Measurements from ENCODE around the gene DRC1. TPM values are rescaled to one million over a fixed set of nuclear protein-coding genes. Genes with fewer than 3 reads are reported as not detected.

Gene DRC1
- total RNA-seq, 2 experiments from 2014 or later, result not detected

DNA sequence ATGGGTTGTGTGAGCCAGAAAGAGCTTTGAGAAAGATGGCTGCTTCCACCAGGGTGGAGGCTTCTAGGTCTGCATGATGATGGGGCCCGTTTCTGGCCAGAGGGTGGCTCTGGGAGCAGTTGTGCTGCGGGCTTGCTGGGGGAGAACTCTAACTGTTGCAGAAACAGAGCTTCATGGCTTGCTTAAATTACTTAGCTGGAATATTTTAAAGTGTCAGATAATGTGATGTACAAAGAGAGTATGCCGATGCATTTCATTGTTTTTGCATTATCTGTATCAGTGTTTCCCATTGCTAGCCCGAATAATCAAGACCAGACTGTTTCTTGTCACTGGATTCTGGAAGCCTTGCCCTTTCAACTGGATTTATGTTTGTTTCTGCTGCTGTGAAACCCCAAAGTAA is 6.3 kb upstream of the DRC1 start:
- ChIA-PET POLR2A (interaction anchor here (0.5 kb wide), 1 partner anchor 47 kb away, joined by 3 read pairs; no protein-coding TSS in a partner anchor), CTCF (no interaction called here)

DNA sequence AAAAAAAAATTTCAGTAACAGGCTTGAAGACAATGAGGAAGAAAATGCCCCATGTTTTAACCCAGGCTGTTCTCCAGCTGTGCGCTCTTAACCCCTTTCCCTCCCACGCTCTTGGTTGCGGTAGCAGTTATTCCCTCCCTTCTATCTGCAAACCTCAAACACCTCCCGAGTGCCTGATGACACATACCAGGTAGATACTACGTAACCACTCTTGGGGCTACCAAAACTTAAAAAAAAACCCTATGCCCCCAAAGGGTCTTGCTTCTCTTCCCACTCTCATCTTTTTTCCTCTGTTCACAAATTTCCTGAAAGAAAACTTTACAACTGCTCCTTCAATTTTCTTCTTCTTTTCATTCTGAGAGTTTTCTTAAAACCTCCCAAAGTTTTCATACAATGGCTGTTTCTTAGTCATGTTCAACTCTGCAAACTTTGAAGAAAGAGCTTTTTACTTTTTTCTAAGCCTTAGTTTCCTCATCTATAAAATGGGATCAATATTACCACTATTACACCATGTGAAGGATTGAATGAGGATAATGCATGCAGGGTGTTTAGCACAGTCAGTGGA is 4.9 kb upstream of the DRC1 start:
- CTCF ChIA-PET, result no interaction called here

DNA sequence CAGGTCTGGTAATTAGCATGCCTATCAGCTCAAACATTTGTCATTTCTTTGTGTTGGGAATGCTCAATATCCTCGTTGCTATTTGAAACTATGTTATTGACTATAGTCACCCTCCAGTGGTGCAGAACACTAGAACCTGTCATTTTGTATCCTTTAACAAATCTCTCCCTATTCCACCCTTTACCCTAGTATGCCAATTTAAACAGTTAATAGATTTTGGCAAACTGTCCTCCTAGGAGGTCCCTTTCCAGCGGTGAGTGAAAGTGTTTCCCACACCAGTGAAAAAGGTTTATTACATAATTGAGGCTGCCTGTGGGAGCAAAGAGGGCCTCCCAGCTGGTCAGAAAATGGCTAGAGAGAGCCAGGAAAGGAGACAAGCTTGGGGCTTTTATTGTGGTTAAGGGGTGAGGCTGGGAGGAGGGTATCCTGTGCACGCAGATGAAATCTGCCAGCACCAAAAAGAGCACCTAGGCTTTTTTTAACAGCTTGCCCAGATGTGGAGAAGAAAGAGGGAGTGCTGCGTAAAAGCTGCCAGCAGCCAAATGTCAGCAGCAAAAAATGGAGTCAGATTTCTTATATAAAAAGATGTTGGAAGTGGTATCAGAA is 1.8 kb upstream of the DRC1 start:
- ChIA-PET CTCF (interaction anchor here (0.7 kb wide), 3 partner anchors 18 to 237 kb away, joined by 3 to 4 read pairs (median 3); no protein-coding TSS in a partner anchor), POLR2A (no interaction called here)

More for the DNA sequence above, 4.9 kb upstream of the DRC1 start:
- POLR2A ChIA-PET, result no interaction called here

DNA sequence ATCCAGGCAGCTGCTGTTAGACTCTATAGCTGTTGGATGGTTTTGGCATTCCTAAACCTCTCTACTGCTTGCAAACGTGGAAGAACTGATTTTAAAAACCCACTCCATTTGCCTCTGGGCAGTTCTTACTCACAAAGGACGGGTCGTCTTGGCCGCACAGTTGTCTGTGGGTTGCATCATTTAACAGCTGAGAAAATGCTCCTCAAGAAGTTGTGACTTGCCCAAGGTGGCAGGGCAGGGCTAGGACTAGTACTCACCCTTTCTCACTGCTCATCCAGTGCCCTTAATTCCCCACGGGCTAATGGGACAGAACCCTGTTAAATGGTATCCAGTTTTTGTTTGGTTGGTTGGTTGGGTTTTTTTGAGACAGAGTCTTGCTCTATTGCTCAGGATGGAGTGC is 997 bp upstream of the DRC1 start:
- POLR2A ChIA-PET, result no interaction called here
- CTCF ChIA-PET, result no interaction called here

DNA sequence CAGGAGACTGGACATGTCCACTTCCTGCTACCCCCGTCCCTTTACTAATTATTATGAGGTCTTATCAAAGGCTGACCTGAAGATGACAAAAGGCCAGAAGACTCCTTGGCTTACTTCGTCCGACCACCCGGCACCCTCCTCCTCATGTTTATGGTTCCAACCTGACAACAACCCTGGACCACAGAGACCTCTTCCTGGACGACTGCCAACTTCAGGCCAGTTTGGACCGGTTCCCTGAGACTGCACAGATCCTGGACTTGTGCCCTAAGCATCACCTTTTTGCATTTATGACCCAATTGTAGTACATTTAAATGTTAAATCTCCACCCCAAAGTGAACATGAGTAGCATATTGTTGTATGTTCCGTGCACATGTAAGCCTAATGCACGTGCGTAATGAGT is 5.8 kb downstream of the DRC1 start:
- POLR2A ChIA-PET, result no interaction called here
- CTCF ChIA-PET, result no interaction called here

DNA sequence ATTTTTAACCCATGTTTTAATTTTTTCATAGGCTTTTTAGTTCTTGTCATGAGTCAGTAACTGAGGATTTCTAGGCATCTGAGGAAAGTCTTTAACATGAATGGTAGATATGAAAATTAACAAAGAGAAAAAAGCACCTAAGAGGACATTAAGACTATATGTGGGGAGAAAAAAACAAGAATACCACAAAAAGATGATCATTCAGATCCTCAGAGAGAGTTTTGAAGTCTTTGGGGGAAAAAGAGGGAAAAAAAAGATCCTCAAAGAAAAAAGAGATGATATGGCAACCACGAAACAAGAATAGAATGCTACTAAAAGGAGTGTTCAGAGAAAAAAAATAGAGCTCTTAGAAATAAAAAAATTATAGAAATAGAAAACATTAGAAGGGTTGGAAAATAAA is 8.1 kb downstream of the DRC1 start:
- CTCF ChIA-PET, result no interaction called here
- POLR2A ChIA-PET, result no interaction called here

DNA sequence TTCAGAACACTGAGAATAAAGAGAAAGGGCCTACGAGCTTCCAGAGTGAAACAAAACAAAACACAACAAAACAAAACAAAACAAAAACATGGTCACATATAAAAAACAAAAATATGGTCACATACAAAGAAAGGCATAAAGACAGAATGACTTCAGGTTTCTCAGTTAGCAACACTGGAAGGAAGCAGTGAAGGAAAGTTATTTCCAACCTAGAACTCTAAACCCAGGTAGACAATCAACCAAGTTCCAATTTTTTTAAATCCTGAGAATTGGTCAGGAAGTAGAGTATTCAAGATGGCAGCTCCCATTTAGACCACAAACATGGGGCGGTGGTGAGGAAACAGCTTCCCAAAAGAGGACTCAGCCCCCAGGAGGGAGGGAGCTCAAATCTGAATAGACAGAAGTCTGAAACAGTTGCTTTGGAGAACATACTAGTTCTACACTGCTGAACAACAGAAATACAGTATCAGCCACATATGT is 9.1 kb downstream of the DRC1 start:
- ChIA-PET POLR2A (no interaction called here), CTCF (no interaction called here)

DNA sequence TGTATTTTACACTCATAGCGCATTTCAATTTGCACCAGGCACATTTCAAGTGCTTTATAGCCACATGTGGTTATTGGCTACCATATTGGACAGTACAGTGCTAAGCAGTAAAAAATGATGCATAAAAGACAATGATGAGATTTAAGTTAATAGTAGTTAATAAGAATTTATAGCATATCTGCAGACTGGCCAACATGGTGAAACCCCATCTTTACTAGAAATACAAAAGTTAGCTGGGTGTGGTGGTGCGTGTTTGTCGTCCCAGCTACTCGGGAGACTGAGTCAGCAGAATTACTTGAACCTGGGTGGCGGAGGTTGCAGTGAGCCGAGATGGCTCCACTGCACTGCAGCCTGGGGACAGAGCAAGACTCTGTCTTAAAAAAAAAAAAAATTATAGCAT is 9.7 kb downstream of the DRC1 start:
- POLR2A ChIA-PET, result no interaction called here
- CTCF ChIA-PET, result no interaction called here

DNA sequence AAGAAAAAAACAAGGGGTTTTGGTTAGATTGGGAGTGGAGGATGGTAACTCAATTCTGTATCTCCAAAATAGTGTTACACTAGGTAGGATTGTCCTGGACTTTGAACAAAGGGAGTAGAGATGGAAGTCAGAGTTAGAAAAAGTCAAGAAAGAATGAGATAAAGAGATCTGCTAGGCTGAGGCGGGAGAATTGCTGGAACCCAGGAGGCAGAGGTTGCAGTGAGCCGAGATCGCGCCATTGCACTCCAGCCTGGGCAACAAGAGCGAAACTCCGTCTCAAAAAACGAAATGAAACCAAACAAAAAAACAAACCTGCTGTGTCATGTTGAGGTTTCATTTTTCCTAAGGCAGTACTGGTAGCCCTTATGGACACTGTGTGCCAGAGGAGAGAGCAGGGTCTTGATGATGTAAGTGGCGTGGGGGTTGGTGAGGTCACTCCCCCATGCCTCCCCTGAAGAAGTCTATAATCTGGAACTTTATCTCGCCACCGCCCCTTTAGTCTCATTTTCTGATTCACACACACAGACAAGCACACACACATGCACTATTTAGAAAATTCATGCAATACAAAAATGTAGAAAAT is 10.5 kb downstream of the DRC1 start:
- CTCF ChIA-PET, result no interaction called here

DNA sequence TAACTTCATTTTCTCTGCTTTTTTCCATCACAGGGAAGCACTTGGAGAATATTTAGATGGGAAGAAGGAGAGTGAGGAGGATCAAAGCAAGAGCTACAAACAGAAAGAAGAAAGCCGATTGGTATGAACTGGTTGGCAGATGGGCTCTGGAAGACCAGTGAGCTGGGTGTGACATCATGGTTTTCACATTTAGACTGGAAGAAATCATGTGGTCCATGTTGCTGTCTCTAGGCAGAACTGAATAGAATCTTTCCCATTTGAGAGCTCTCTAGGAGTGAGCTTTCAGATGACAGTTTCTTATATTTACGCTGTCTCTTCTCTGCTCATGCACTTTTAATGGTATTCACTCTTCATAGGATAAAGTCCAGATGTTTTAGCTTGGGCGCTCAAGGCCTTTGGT is 12.6 kb downstream of the DRC1 start:
- ChIA-PET CTCF (no interaction called here), POLR2A (no interaction called here)

More for the DNA sequence above, 10.5 kb downstream of the DRC1 start:
- POLR2A ChIA-PET, result no interaction called here

DNA sequence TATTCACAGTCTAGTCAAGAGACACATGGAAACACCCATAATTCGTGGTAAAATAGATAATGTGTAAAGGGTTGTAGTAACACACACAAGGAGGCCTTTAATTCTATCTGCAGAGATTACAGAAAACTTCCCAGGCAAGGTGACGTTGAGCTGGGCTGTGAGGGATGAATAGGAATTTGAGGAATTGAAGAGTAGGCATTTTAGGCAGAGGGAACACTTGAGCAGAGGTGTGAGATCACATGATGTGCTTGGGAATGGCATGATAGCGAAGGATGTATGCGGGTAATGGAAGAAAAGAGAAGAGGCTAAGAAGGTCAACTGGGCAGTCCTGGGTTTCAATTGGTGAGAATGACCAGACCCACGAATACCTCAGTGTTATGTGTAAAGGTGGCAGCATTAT is 20.2 kb downstream of the DRC1 start:
- ChIA-PET POLR2A (no interaction called here), CTCF (no interaction called here)

DNA sequence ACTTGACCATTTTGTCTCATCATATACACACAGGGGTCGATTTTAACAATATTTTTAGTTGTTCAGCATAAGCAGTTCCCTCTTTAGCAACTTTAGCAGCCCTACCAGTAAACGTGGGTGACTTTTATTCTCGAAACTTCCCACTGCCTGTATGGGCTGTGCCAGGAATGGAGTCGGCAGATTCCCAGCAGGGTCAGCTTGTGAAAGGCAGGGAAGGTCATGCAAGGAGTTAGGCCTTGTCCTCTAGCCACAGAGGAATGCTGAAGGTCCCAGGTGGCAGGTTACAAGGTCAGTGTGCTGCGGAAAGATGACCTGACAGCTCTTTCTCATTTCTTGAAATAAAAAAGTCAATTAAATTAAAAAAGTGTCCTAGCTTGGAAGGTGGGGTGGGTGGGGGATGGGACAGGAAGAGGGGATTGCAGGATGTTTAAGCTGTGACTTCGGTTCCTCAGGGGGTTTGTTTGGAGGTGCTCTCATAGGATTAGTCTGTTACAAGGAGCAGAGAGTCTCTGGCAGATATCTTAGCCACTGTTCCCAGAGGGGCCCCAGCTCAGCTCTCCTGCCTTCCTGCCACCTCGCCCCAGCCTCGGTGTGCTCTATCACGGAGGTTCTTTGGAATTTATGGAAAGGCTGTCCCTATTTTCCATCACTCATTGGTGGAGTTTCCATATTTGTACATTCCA is 21.4 kb downstream of the DRC1 start:
- CTCF ChIA-PET, result interaction anchor here (0.6 to 0.7 kb wide), 2 partner anchors 19 to 47 kb away, joined by 3 to 4 read pairs; no protein-coding TSS in a partner anchor
- POLR2A ChIA-PET, result no interaction called here

DNA sequence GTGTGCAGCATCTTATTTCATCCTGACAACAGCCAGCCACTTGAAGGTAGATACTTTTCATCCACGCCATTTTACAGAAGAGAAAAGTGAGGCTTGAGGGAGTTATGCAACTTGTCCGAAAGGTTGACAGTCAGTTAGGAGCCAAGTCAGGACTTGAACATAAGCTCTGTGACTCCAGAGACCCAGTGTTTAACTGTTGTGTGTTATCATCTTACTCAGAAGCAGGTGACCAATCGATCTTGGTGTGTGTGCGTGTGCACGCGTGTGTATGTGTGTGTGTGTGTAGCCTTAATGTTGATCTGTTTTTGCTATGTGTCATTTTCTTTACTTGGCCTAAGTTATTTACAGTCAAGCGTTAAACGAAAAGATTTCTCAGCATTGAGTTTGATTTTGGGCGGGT is 22.0 kb downstream of the DRC1 start:
- ChIA-PET POLR2A (no interaction called here), CTCF (no interaction called here)

DNA sequence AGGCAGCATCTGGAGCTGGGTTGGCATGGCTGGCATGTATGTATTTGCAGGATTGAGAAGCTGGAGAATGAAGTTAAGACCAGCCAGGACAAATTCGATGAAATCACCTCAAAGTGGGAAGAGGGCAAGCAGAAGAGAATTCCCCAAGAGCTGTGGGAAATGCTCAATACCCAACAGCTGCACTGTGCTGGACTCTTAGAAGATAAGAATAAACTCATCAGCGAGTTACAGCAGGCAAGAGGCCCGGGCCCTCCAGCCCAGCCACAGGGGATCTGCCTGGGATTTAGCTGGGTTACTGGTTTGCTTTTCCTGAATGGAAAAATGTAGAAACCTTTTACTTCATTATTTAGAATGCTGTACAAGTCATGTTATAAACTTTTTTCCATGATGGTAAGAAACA is 22.5 kb downstream of the DRC1 start:
- CTCF ChIA-PET, result no interaction called here
- POLR2A ChIA-PET, result no interaction called here

DNA sequence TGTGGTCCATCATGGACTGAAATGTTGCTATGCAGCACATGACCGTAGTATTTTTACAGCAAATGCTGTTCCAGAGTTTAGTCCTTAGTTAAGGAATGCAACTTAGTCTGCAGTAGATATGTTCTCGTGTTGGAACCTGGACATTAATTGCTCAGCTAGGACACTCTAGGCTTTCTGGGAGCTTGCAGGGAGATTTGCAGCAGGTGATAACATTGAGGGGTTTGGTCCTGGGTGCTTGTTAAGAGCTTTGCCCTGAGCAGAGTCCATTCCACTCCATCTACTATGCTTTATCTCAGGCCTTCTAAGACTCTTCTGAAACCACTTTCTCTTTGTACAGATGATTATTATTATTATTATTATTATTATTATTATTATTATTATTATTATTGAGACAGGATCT is 27.1 kb downstream of the DRC1 start:
- CTCF ChIA-PET, result no interaction called here
- POLR2A ChIA-PET, result no interaction called here

DNA sequence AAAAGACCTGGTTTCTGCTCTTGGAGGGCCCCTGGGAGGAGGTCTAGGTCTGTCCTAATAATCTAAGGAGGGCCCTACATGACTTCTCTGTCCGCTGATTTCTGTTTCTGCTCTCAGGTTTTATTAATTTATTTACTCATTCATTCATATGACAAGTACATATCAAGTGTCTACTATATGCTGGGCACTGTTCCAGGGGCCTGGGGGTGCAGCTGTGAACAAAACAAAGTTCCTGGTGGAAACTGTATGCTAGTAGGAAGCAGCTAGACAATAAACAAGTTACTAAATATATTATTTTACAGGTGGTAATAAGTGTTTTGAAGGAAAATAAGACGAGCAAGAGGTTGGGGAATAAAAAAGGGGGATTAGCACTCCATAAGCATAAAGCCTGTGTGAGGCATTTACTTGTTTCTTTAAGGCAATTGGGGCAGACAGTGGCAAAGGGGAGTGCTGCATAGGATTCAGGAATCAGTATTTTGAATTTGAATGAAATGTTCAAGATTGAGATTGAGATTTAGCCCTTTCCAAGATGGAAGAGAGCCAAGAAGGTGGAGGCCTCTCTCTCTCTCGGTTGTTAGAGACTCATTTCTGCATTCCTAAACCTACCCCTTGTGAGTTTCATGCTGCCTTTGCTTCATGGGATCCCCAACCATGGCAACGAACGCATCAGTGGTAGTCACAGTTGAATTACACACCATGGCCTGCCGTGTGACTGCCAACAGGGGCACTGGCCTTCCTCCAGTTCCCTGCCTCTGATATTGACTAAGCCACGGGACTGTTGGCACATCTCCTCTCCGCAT is 28.3 kb downstream of the DRC1 start:
- ChIA-PET CTCF (no interaction called here), POLR2A (no interaction called here)

DNA sequence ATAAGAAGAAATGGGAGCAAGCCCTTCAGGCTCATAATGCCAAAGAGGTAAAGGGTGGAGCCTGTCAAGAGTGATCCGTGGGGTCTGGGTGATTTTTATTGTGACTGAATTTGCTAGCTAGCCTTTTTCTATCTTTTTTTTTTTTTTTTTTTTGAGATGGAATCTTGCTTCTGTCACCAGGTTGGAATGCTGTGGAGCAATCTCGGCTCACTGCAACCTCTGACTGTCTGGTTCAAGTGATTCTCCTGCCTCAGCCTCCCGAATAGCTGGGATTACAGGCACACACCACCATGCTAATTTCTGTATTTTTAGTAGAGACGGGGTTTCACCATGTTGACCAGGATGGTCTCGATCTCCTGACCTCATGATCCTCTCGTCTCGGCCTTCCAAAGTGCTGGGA is 29.1 kb downstream of the DRC1 start:
- POLR2A ChIA-PET, result no interaction called here
- CTCF ChIA-PET, result no interaction called here

DNA sequence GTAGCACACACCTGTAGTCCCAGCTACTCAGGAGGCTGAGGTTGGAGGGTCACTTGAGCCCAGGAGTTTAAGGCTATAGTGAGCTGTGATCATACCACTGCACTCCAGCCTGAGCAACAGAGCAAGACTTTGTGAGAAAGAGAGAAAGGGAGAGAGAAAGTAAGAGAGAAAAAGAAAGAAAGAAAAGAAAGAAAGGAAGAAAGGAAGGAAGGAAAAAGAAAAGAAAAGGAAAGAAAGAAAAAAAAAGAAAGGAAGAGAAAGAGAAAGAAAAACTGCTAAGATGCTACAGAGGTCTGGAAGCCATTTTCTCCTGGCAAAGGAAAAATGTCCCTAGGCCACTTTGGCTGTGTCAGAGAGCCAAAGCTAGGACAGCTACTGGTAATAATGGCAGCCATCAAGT is 30.6 kb downstream of the DRC1 start:
- ChIA-PET POLR2A (no interaction called here), CTCF (no interaction called here)

DNA sequence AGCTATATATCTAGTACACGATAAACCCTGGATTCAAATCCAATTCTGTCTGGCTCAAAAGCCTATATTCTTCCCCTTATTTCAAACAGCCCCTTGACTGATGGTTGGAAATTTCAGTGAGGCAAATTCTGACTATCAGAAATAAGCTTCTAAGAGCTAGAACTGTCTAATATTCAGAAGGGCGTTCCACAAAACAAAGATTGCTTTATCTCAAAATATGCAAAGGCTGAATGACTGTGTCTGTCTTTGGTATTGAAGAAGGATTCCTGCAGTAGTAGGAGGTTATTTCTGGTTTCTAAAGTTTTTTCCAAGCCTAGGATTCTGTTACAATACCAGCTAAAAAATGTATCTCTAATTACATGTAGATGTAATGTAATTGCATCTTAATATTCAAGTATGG is 31.1 kb downstream of the DRC1 start:
- CTCF ChIA-PET, result no interaction called here
- POLR2A ChIA-PET, result interaction anchor here (0.5 kb wide), 1 partner anchor 538 kb away, joined by 3 read pairs; no protein-coding TSS in a partner anchor

DNA sequence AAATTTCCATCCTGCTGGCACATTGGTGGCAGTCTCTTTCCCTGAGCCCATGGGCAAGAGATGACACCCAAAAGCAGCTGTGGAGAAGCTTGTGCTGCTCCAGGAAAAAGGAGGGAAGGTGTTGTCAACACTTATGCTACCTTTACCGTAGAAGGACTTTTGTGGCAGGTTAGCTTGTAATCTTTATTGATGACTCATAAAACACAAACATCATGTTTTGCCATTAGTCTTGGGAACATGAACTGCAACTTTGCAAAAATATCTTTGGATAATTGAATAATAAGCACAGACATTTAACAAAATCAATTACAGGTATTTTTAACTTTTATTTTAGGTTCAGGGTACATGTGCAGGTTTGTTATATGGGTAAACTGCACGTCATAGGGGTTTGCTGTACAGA is 33.4 kb downstream of the DRC1 start:
- ChIA-PET CTCF (no interaction called here), POLR2A (no interaction called here)

DNA sequence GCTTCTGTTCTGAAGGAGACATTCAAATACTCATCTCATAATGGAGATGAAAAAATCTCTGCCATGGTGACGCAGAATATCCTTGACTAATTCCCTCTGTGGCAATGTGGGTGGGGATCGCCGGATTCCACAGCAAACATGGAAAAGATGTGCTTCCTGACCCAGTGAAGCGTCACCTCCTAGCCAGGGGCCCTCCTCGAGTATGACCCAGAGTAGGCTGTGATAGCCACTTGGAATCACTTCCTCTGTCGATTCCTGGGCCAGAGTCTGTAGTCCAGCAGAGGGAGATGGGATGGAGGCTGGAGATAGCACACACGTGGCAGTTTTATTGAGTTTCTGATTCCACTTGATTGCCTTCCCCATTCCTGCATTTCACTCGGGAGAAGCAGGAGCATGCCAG is 36.8 kb downstream of the DRC1 start:
- POLR2A ChIA-PET, result no interaction called here
- CTCF ChIA-PET, result no interaction called here
